GM12878 (cell line): Measurements from ENCODE around the gene ZNF763. TPM values are rescaled to one million over a fixed set of nuclear protein-coding genes. Genes with fewer than 3 reads are reported as not detected.

Source experiments
- BCLAF1 ChIP-seq: fragments of 450-650 bp; IDR thresholded peaks from 2 replicates; pipeline ENCODE4 v1.6.1; 2017; ENCODE audit warnings: antibody characterized with exemption, mild to moderate bottlenecking, moderate library complexity
- CBFB ChIP-seq: IDR thresholded peaks from 2 replicates; pipeline ENCODE4 v1.6.1; 2016; ENCODE audit warnings: antibody characterized with exemption, low read depth
- EGR1 ChIP-seq, 2 experiments: IDR thresholded peaks; 1 replicate in 1 of 2; 2 replicates in 1 of 2; pipeline ENCODE4 v1.6.1; 2011 to 2012; ENCODE audit warnings: low read depth in 2 of 2, low read length in 2 of 2, borderline replicate concordance in 1 of 2, mild to moderate bottlenecking in 1 of 2, moderate library complexity in 1 of 2
- GABPA ChIP-seq: IDR thresholded peaks from 2 replicates; pipeline ENCODE4 v1.6.1; 2014; ENCODE audit warnings: antibody characterized with exemption, low read depth, mild to moderate bottlenecking, inconsistent platforms
- GATAD2B ChIP-seq: fragments of 450-650 bp; conservative IDR thresholded peaks from 2 replicates; pipeline ENCODE4 v1.6.1; 2017; ENCODE audit warnings: low read depth, mild to moderate bottlenecking, moderate library complexity
- PBX3 ChIP-seq: IDR thresholded peaks from 2 replicates; pipeline ENCODE4 v1.6.1; 2011; ENCODE audit warnings: mild to moderate bottlenecking, low read depth, low read length, moderate library complexity; ENCODE audit not compliant: insufficient replicate concordance
- RAD21 ChIP-seq: IDR thresholded peaks from 2 replicates; pipeline ENCODE4 v1.6.1; 2011; ENCODE audit warnings: mild to moderate bottlenecking, low read depth, low read length, moderate library complexity; ENCODE audit not compliant: insufficient read depth
- RUNX3 ChIP-seq: IDR thresholded peaks from 2 replicates; pipeline ENCODE4 v1.6.1; 2012; ENCODE audit warnings: low read length, inconsistent platforms
- SMAD1 ChIP-seq: fragments of 450-650 bp; IDR thresholded peaks from 2 replicates; pipeline ENCODE4 v1.6.1; 2018; ENCODE audit warnings: mild to moderate bottlenecking, low read depth; ENCODE audit not compliant: partially characterized antibody
- SREBF2 ChIP-seq: IDR thresholded peaks from 2 replicates; pipeline ENCODE4 v1.6.1; 2012; ENCODE audit warnings: mild to moderate bottlenecking, low read length
- TAF1 ChIP-seq: IDR thresholded peaks from 2 replicates; pipeline ENCODE4 v1.6.1; 2011; ENCODE audit warnings: mild to moderate bottlenecking, low read depth, low read length, borderline replicate concordance
- polyA plus RNA-seq, 11 experiments: library from polyadenylated mRNA; depleted of rRNA in 4 of 11; unstranded in 6 of 11; stranded (reverse) in 5 of 11; fragments of >200 nt; fragmentation: Nextera tagmentation in 4 of 11; fragmentation: Illumina TruSeq in 1 of 11; extraction: Ambion mirVana in 4 of 11; extraction: Trizol in 1 of 11; gene quantifications; 1 replicate in 1 of 11; 2 replicates in 10 of 11; pipeline versions ENCODE4 v1.2.1 to v1.2.3, GENCODE V29; 2011 to 2016; ENCODE audit warnings: inconsistent platforms in 2 of 11, missing spikeins in 2 of 11, low read depth in 1 of 11
- total RNA-seq, 4 experiments: library from RNA; depleted of rRNA in 3 of 4; stranded (reverse); fragments of >200 nt in 3 of 4; fragmentation: Illumina TruSeq in 1 of 4; extraction: Trizol in 1 of 4; gene quantifications; 2 replicates each; pipeline versions ENCODE4 v1.2.1 to v1.2.3, GENCODE V29; 2013 to 2021
- TF ChIP-seq, protein P1 (sequence below): fragments of 450-650 bp; IDR thresholded peaks from 2 replicates; pipeline ENCODE4 v1.6.1; 2016; ENCODE audit warnings: mild to moderate bottlenecking, moderate library complexity, borderline replicate concordance
- TF ChIP-seq, protein P2 (sequence below): fragments of 450-650 bp; conservative IDR thresholded peaks from 2 replicates; pipeline ENCODE4 v1.6.1; 2017; ENCODE audit warnings: mild to moderate bottlenecking, moderate library complexity
- TF ChIP-seq, protein P3 (sequence below): fragments of 450-650 bp; IDR thresholded peaks from 2 replicates; pipeline ENCODE4 v1.6.1; 2016; ENCODE audit warnings: mild to moderate bottlenecking
- TF ChIP-seq, protein P4 (sequence below): fragments of 450-650 bp; IDR thresholded peaks from 2 replicates; pipeline ENCODE4 v1.6.1; 2014; ENCODE audit warnings: mild to moderate bottlenecking

The ZNF763 gene
- total and polyA plus RNA-seq, 10 of the 15 experiments (the other 5 are each of a cell fraction or from before 2014, with no cell fraction given), result 0.62 to 1.8 (median 1.1) TPM

DNA sequence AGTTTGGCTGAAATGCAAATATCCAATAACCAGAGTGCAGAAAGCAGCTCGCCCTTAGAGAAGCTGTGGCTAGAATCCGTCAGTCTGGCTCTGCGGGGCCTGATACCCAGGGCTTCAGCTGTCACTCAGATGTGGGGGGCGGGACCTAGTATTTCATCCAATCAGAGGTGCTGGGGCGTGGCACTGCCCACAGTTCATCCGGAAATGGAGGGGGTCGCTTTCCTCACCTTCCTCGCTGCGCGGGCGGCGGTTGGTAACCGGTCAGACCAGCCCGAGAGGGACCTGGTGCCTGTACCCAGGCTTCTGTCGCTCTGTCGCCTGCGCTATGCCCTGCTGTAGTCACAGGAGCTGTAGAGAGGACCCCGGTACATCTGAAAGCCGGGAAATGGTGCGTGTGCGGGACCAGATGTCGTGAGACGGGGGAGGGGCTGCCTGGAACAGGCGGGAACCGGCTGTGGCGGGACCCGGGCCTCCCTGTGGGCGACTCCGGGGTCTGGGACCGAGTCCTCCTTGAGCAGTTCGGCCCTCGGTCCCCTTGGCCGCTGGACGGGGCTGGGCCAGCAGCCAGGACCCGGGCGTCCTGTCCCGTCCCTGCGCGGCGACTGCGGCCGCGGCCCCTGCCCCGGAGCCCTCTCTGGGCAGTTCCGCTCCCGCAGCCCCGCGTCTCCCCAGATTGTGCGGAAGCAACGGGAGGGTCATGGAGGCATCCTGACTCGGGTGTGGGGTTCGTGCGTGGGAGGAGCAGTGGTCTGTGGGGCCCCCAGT lies 39.8 kb upstream of the ZNF763 start, which contains the start of gene ZNF700 (continued):
- TF ChIP-seq EGR1 (IDR thresholded peaks at IDR 0.05; ENCODE audit: borderline replicate concordance in 1 of 2, low read depth in 2 of 2, low read length in 2 of 2) (peak in 1 of 2 experiments; percentile 71; a peak in 1 of 3 replicates), PBX3 (peak; percentile 97), GABPA (peak; percentile 63), SMAD1 (peak; percentile 64), GATAD2B (peak; percentile 93), RUNX3 (peak; percentile 60), TAF1 (peak; percentile 96), CBFB (peak; percentile 88; the same call in 1 of the 2 replicates), RAD21 (no peak), BCLAF1 (no peak), SREBF2 (no peak)
- TF ChIP-seq, protein P1, sequence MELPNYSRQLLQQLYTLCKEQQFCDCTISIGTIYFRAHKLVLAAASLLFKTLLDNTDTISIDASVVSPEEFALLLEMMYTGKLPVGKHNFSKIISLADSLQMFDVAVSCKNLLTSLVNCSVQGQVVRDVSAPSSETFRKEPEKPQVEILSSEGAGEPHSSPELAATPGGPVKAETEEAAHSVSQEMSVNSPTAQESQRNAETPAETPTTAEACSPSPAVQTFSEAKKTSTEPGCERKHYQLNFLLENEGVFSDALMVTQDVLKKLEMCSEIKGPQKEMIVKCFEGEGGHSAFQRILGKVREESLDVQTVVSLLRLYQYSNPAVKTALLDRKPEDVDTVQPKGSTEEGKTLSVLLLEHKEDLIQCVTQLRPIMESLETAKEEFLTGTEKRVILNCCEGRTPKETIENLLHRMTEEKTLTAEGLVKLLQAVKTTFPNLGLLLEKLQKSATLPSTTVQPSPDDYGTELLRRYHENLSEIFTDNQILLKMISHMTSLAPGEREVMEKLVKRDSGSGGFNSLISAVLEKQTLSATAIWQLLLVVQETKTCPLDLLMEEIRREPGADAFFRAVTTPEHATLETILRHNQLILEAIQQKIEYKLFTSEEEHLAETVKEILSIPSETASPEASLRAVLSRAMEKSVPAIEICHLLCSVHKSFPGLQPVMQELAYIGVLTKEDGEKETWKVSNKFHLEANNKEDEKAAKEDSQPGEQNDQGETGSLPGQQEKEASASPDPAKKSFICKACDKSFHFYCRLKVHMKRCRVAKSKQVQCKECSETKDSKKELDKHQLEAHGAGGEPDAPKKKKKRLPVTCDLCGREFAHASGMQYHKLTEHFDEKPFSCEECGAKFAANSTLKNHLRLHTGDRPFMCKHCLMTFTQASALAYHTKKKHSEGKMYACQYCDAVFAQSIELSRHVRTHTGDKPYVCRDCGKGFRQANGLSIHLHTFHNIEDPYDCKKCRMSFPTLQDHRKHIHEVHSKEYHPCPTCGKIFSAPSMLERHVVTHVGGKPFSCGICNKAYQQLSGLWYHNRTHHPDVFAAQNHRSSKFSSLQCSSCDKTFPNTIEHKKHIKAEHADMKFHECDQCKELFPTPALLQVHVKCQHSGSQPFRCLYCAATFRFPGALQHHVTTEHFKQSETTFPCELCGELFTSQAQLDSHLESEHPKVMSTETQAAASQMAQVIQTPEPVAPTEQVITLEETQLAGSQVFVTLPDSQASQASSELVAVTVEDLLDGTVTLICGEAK, result peak; percentile 59; the same call in 1 of the 2 replicates
- TF ChIP-seq, protein P2, sequence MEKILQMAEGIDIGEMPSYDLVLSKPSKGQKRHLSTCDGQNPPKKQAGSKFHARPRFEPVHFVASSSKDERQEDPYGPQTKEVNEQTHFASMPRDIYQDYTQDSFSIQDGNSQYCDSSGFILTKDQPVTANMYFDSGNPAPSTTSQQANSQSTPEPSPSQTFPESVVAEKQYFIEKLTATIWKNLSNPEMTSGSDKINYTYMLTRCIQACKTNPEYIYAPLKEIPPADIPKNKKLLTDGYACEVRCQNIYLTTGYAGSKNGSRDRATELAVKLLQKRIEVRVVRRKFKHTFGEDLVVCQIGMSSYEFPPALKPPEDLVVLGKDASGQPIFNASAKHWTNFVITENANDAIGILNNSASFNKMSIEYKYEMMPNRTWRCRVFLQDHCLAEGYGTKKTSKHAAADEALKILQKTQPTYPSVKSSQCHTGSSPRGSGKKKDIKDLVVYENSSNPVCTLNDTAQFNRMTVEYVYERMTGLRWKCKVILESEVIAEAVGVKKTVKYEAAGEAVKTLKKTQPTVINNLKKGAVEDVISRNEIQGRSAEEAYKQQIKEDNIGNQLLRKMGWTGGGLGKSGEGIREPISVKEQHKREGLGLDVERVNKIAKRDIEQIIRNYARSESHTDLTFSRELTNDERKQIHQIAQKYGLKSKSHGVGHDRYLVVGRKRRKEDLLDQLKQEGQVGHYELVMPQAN, result peak; percentile 72; the same call in 1 of the 2 replicates
- TF ChIP-seq, protein P3, sequence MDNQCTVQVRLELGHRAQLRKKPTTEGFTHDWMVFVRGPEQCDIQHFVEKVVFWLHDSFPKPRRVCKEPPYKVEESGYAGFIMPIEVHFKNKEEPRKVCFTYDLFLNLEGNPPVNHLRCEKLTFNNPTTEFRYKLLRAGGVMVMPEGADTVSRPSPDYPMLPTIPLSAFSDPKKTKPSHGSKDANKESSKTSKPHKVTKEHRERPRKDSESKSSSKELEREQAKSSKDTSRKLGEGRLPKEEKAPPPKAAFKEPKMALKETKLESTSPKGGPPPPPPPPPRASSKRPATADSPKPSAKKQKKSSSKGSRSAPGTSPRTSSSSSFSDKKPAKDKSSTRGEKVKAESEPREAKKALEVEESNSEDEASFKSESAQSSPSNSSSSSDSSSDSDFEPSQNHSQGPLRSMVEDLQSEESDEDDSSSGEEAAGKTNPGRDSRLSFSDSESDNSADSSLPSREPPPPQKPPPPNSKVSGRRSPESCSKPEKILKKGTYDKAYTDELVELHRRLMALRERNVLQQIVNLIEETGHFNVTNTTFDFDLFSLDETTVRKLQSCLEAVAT, result peak; percentile 86; the same call in 1 of the 2 replicates
- TF ChIP-seq, protein P4, sequence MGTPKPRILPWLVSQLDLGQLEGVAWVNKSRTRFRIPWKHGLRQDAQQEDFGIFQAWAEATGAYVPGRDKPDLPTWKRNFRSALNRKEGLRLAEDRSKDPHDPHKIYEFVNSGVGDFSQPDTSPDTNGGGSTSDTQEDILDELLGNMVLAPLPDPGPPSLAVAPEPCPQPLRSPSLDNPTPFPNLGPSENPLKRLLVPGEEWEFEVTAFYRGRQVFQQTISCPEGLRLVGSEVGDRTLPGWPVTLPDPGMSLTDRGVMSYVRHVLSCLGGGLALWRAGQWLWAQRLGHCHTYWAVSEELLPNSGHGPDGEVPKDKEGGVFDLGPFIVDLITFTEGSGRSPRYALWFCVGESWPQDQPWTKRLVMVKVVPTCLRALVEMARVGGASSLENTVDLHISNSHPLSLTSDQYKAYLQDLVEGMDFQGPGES, result peak; percentile 60; the same call in 1 of the 2 replicates
